ENCODE results near the gene HSPA1A. TPM values are rescaled to one million over a fixed set of nuclear protein-coding genes. Genes with fewer than 3 reads are reported as not detected.
"Not testable (repeated sequence)": the region's sequence is repeated elsewhere in the genome, so short reads cannot be mapped to it uniquely, and the experiment has no call there.

HSPA1A gene
- polyA plus RNA-seq, 1 donor (not counting 4 experiments of a cell fraction or from before 2014, with no cell fraction given) = 110 TPM

DNA sequence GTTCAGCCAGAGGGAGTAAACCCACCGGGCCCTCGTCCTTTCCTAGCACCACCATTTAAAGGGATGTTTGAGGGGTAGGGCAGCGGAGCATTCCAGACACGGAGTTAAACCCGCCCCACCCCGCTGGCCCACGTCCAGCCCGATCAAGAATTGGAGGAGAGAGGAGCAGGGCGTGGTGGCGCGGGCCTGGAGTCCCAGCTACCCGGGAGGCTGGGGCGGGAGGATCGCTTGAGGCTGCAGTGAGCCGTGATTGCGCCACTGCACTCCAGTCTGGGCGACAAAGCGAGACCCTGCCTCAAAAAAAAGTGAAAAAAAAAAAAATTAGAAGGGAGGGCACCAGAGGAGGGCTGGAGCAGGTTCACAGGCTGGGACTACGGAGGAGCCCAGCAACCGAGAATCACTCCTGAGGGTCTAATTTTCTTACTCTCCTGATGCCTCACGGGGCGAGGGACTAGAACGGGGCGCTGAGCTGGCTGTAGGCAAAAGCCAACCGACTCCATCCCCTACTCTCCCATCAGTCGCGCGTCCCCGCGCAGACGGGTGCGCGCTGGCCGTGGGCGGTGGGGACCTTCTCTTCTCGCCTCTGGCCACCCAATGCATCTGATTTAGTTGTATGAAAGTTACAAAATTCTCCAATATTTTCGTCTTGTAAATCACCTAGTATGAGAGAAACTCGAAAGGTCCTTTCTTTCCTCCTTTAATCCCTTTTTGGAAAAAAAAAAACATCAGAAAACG, 6.1 kb downstream of the HSPA1A start:
- Histone ChIP-seq H3K4me3 (ENCODE audit: control insufficient read depth in 2 of 3, extremely low read depth in 1 of 3, insufficient read depth in 2 of 3, low read depth in 1 of 3, low read length in 3 of 3) (peak overlapping the region; percentile 42 to 80 (median 70)), H3K9me1 (ENCODE audit: control insufficient read depth, extremely low read depth, insufficient read depth, low read length) (no peaks in the 10 kb centered on the region), H3K36me3 (ENCODE audit: control insufficient read depth in 2 of 2, extremely low read depth in 1 of 2, insufficient read depth in 2 of 2, low read length in 2 of 2) (no peaks in the 10 kb centered on the region), H4K20me1 (ENCODE audit: control insufficient read depth, extremely low read depth, insufficient read depth, low read length) (no peaks in the 10 kb centered on the region), H3K9ac (ENCODE audit: control insufficient read depth, extremely low read depth, insufficient read depth, low read length) (peak overlapping the region; percentile 86), H3K27ac (ENCODE audit: control insufficient read depth, insufficient read depth, low read length) (peak overlapping the region; percentile 96), H3K4me2 (ENCODE audit: control insufficient read depth, extremely low read depth, insufficient read depth, low read depth, low read length) (peak overlapping the region; percentile 73), H3K27me3 (ENCODE audit: control insufficient read depth, extremely low read depth, insufficient read depth, low read length) (no peaks in the 10 kb centered on the region), H2AFZ (ENCODE audit: control insufficient read depth, low read length) (peak overlapping the region; percentile 27), H3K79me2 (ENCODE audit: control insufficient read depth, insufficient read depth, low read length) (peaks cover 23% of the 10 kb centered on the region), H3K4me1 (ENCODE audit: control insufficient read depth, extremely low read depth, insufficient read depth, low read length) (peaks cover 50% of the 10 kb centered on the region), H3K9me3 (ENCODE audit: control insufficient read depth, low read depth, low read length) (no peaks in the 10 kb centered on the region)
- FAIRE-seq = no peak
- dilution Hi-C loops (cut with MboI; ENCODE audit: extremely low pct_ligation_motif_present, low sequenced_read_pairs) = no loop called here
- no peak for DNase-seq (ENCODE audit: low read depth, low spot score)
- TF ChIP-seq EZH2 (IDR thresholded peaks at IDR 0.05; ENCODE audit: low read length) (no peak), CTCF (optimal IDR thresholded peaks at IDR 0.05 in 1 of 3, IDR thresholded peaks at IDR 0.05 in 1 of 3, conservative IDR thresholded peaks at IDR 0.05 in 1 of 3; ENCODE audit: extremely low read depth in 1 of 3, insufficient read depth in 2 of 3, low read length in 3 of 3) (no peak)

- Histone ChIP-seq H3K36me3 (ENCODE audit: control insufficient read depth in 2 of 2, extremely low read depth in 1 of 2, insufficient read depth in 2 of 2, low read length in 2 of 2) (no peaks in the 10 kb centered on the region), H3K9me1 (ENCODE audit: control insufficient read depth, extremely low read depth, insufficient read depth, low read length) (no peaks in the 10 kb centered on the region), H3K4me1 (ENCODE audit: control insufficient read depth, extremely low read depth, insufficient read depth, low read length) (peaks cover 54% of the 10 kb centered on the region), H3K9me3 (ENCODE audit: control insufficient read depth, low read depth, low read length) (no peaks in the 10 kb centered on the region), H3K4me2 (ENCODE audit: control insufficient read depth, extremely low read depth, insufficient read depth, low read depth, low read length) (peak overlapping the region; percentile 73), H3K27me3 (ENCODE audit: control insufficient read depth, extremely low read depth, insufficient read depth, low read length) (no peaks in the 10 kb centered on the region), H3K9ac (ENCODE audit: control insufficient read depth, extremely low read depth, insufficient read depth, low read length) (peak overlapping the region; percentile 86), H3K4me3 (ENCODE audit: control insufficient read depth in 2 of 3, extremely low read depth in 1 of 3, insufficient read depth in 2 of 3, low read depth in 1 of 3, low read length in 3 of 3) (peak overlapping the region; percentile 42 to 80 (median 70)), H4K20me1 (ENCODE audit: control insufficient read depth, extremely low read depth, insufficient read depth, low read length) (no peaks in the 10 kb centered on the region), H3K27ac (ENCODE audit: control insufficient read depth, insufficient read depth, low read length) (peak overlapping the region; percentile 96), H2AFZ (ENCODE audit: control insufficient read depth, low read length) (peak overlapping the region; percentile 41), H3K79me2 (ENCODE audit: control insufficient read depth, insufficient read depth, low read length) (peaks cover 22% of the 10 kb centered on the region)
- DNase-seq (ENCODE audit: low read depth, low spot score) = no peak
- no peak for FAIRE-seq
- TF ChIP-seq CTCF (optimal IDR thresholded peaks at IDR 0.05 in 1 of 3, IDR thresholded peaks at IDR 0.05 in 1 of 3, conservative IDR thresholded peaks at IDR 0.05 in 1 of 3; ENCODE audit: extremely low read depth in 1 of 3, insufficient read depth in 2 of 3, low read length in 3 of 3) (no peak), EZH2 (IDR thresholded peaks at IDR 0.05; ENCODE audit: low read length) (no peak)
- dilution Hi-C loops (cut with MboI; ENCODE audit: extremely low pct_ligation_motif_present, low sequenced_read_pairs) = no loop called here
Observed at GRCh38 chr6:31822036-31822821, 6.9 kb downstream of the HSPA1A start.

DNA sequence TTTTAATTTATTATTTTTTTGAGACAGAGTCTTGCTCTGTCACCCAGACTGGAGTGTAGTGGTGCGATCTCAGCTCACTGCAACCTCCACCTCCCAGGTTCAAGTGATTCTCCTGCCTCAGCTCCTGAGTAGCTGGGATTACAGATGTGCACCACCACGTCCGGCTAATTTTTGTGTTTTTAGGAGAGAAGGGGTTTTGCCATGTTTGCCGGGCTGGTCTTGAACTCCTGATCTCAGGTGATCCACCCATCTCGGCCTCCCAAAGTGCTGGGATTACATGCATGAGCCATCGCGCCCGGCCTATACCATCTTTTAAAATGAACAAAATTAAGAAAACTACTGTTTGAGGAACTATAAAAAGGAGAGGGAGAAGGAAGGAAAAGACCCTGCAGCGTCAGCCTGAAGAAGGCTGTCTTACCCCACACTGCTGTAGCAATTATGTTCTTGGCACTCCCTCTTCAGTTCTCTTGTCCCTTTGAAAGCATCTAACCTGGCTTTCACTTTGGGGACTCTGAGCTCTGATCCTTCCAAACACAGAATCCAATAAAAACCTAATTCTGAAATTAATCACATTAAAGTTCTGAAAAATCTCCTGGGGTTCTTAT, 8.4 kb downstream of the HSPA1A start:
- H3K4me3 ChIP-seq (ENCODE audit: control insufficient read depth in 2 of 3, extremely low read depth in 1 of 3, insufficient read depth in 2 of 3, low read depth in 1 of 3, low read length in 3 of 3); H3K9me1 ChIP-seq (ENCODE audit: control insufficient read depth, extremely low read depth, insufficient read depth, low read length); DNase-seq (ENCODE audit: low read depth, low spot score); H3K27me3 ChIP-seq (ENCODE audit: control insufficient read depth, extremely low read depth, insufficient read depth, low read length); FAIRE-seq; H3K36me3 ChIP-seq (ENCODE audit: control insufficient read depth in 2 of 2, extremely low read depth in 1 of 2, insufficient read depth in 2 of 2, low read length in 2 of 2); dilution Hi-C loops (cut with MboI; ENCODE audit: extremely low pct_ligation_motif_present, low sequenced_read_pairs); H3K9me3 ChIP-seq (ENCODE audit: control insufficient read depth, low read depth, low read length); H4K20me1 ChIP-seq (ENCODE audit: control insufficient read depth, extremely low read depth, insufficient read depth, low read length); H2AFZ ChIP-seq (ENCODE audit: control insufficient read depth, low read length): not testable (repeated sequence)
- Histone ChIP-seq H3K4me2 (ENCODE audit: control insufficient read depth, extremely low read depth, insufficient read depth, low read depth, low read length) (peak overlapping the region; percentile 73), H3K4me1 (ENCODE audit: control insufficient read depth, extremely low read depth, insufficient read depth, low read length) (peaks cover 46% of the 10 kb centered on the region), H3K27ac (ENCODE audit: control insufficient read depth, insufficient read depth, low read length) (peak overlapping the region; percentile 96), H3K79me2 (ENCODE audit: control insufficient read depth, insufficient read depth, low read length) (peaks cover 11% of the 10 kb centered on the region), H3K9ac (ENCODE audit: control insufficient read depth, extremely low read depth, insufficient read depth, low read length) (peak overlapping the region; percentile 39)
